OCI-M1 (cell line): ENCODE data around the gene MCRS1.

ENCODE experiments used
- DNase-seq: peaks from one replicate; lab custom pipeline; 2025; lab: John Stamatoyannopoulos, UW

The MCRS1 gene

GRCh38 chr12:49582201-49582600, 14.3 kb upstream of the MCRS1 start:
- no peak for DNase-seq

DNA sequence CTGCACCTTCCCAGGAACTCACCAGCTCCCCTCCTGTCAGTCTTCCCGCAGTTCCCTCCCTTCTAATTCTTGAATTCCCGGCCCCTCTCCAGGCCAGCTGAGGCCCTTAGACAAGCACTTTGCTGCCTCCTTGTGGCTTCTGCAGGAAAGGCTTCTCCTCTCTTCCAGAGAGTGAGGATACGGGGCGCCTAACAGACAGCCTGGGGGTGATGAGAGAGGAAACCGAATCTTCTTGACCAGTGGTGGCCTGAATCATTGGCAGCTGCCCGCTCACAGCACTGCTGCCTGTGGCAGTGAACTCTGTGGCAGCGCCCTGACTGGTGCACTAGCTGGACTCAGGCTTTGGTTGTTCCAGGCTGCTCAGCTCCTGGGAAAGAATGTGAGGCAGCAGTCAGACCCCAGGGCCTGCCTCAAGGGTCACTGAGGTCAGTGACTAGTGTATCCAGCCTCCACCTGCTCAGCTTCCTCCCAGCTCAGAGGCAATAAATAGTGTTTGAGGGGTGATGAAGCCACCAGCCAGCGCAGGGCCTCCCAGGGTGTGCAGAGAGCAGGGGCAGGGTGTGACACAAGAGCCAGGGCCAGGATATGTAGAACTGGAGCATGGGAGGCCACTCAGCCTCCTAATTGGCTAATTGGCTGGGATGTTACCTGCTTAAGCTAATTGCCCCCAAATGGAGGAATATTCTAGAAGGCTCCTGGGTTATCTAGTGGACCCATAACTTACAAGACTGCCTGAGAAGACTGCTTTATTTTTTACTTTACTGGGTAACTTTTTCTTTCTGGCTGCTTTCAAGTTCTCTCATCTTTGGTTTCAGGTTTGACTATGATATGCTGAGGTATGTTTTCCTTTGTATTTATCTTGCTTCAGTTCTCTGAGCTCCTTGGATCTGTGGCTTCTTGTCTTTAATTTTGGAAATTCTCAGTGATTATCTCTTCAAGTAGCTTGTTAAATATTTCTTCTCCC, 12.9 kb upstream of the MCRS1 start:
- DNase-seq: peak; percentile 68

DNA sequence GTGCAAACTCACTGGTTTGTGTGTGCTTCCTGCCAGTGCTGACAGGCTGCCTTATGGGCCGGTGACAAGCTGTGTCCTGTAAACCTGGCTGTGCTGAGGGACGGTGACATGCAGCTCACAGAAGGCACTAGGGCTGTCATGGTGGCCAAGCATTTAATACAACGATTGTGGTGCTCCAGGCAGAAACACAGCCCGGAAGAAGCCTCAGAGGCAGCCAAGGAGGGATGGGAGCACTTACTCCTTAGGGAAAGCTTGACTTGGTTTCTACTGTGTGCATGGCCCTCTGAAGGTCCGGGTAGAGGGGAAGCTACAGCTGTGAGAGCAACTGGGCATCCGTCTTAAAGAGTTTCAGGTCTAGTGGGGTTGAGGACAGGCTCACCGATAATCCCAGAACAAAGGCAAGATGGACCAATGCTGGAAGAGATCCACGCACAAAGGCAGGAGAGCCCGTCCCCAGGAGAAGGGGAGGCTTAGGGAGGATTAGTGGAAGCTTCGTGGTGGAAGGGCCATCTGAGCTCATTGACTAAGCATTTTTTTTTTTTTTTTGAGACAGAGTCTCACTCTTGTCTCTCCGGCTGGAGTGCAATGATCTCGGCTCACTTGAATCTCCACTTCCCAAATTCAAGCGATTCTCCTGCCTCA, 10.7 kb upstream of the MCRS1 start:
- no peak for DNase-seq

- DNase-seq: no peak
Measured at GRCh38 chr12:49577589-49578315, 9.8 kb upstream of the MCRS1 start.

- peak; percentile 61 for DNase-seq
Measured at GRCh38 chr12:49568442-49569162, 660 bp upstream of the MCRS1 start.

- no peak for DNase-seq
Measured at GRCh38 chr12:49567302-49567610, 686 bp downstream of the MCRS1 start.

DNA sequence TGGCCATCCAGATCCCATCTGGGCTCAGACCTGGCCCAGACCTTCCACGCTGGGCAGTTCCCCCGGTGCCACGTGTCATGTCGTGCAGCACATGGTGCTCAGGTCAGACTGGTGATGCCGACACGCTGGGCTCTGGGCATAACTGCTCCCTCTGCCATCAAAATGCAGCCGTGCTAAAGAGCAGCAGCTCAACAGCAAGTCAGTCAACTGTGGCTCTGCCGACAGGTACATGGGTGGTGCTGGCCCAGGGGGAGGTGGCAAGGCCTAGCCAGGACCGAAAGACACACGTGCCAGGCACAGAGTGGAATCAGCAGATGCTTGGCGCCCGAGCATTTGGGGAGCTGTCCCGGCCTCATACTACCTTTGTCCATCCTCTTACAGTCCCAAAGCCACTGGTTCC, 1.6 kb downstream of the MCRS1 start:
- no peak for DNase-seq

DNA sequence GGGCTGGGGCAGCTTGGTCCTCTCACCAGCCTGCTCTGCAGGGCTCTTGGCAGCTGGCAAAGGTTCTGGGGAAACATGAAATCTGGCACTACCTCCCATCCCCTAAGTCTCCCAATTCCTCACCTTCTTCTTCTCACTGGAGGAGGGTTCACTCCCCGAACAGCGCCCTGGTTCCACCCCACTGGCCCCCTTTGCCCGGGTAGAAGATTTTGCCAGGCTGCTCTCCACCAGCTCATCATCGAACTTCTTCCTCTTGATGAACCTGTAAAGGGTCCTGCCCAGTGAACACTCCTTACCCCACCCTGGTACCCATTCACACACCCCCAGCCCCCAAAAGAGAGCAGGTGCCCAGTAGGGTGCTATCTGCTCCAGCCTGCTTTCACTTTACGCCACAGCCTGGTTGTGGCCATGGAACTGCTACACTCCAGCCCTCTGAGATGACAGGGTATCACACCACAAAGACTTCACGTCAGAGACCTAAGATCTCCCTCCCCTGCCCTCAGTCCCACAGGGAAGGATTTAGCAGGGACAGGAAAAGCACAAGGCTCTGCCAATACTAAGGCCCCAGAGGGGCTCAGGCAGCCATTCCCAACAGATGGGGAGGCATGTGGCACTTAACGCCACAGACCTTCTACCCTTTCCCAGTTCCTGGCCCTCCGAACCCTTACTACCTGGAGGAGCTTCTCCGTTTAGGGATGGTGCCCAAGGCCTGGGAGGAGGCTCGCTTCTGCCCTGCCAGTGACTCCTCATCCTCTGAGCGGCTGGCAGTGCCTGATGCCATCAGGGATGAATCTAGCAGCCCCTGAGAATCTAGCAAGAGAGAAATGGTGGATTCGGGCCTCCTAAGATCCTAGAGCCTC, 2.3 kb downstream of the MCRS1 start:
- no peak for DNase-seq

DNA sequence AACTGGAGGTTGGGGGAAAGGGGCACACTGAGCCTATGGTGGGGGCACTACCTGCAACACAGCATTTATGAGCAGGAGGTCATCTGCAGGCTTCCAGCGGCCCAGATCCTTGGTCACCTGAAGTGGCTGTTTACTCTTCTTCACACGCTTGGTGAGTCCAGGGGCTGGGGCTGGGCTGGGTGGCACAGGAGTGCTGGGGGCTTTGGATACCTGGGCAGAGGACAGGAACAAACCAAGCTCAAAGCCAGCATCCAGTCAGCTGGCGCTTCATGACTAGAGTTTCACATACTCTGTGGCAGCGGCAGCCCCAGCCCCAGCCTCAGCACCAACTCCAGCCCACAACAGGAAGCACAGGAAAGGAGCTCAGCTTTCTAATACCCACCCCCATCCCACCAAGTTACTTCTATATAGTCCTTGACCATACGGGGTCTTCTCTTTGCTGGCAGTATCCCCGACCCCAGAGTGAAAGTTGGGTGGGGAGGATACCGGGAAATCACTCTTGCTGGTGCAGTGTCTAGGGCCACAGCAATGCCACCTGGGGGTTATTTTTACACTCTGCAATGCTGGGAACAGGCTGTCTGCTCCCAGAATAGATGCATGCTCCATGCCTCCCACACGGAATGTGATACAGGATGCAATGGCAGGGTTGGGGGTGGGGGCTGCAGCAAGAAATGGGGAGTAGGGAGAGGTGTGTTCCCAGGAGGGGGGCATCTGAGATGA, 3.1 kb downstream of the MCRS1 start:
- DNase-seq: no peak

- no peak for DNase-seq
Measured at GRCh38 chr12:49563951-49564685, 3.8 kb downstream of the MCRS1 start.

DNA sequence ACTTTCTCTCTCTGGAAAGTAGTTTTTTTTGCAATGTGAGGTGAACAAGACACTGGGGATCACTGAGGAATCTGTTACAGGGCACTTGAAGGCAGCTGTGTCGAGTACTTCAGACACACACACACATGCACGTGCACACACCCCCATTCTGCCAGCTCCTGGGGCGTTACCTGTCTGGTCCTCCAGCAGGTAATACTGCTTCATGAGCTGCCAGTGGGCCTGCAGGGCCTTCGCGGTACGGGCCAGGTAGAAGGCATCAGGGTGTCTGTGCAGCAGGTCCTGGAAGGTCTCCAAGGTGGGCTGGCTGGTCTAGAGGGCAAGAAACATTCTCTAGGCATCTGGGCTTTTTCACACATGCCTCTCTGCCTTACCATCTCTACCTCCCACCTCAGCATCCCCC, 5.1 kb downstream of the MCRS1 start:
- DNase-seq: no peak

DNA sequence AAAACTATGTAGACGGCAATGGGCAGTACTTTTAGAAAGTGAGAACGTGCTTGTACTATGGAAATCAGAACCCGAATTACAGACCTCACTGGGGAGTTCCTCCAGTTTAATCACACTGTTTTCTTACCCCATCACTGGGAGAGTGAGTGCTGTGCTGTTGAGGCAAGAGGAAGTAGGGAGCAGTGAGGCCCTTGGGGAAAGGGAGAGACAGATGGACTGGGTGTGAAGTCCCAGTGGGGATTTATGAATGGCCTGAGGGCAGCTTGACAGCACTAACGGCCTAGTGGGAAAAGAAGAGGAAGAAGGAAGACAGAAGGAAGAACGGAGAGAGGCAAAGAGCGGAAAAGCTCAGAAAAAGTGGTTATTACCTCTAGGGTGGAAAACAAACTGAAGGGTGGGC, 5.7 kb downstream of the MCRS1 start:
- DNase-seq: no peak

- no peak for DNase-seq
Measured at GRCh38 chr12:49560695-49561094, 7.2 kb downstream of the MCRS1 start.

DNA sequence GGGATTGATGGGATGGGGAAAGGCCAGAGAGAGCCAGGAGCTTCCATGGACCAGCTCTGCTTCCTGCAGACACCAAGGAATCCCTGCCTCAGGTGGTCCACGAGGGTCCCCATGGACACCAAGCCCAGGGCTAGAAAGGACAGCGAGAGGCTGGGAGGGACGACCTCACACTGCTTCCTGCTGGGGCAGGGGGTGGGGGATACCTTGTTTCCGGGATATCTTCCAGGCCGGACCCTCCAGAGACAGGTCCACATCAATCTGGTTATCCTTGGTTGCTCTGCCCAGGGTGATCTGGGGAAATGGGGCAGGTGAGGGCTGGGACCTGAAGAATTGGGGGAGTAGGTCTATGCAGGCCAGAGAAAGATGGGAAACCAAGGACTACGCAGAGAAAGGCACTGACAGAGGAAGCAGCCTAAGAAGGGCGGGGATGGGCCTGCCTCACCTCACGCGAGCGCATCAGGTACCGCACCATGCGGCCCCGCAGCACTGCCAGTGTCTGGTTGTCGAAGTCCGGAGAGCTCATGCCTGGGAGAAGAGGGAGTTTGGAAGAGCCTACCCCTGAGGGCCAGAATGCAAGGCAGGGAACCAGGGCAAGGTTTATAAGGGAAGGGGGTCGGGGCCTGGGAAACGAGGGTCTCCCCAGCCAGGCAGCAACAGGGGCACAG, 8.8 kb downstream of the MCRS1 start:
- DNase-seq: no peak

DNA sequence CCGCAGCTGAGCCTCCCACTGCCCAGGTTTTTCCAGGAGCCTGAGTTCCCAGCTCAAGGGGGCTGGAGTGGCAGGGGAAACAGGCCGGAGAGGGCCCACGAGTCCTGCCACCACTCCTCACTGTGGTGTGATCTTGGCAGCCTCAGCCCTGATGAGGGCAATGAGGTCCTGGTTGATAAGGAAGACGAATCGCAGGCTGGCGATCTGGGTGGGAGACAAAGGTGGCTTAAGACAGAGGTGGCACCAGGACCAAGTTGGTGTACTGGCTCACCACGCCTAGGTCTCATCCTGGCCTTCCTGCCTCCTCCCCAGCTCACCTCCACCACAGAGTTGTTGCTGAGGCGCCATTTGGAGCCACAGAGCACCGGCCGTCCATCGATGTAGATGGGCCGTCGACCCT, 9.4 kb downstream of the MCRS1 start:
- no peak for DNase-seq

GRCh38 chr12:49557917-49558215, 10.1 kb downstream of the MCRS1 start:
- DNase-seq: no peak

DNA sequence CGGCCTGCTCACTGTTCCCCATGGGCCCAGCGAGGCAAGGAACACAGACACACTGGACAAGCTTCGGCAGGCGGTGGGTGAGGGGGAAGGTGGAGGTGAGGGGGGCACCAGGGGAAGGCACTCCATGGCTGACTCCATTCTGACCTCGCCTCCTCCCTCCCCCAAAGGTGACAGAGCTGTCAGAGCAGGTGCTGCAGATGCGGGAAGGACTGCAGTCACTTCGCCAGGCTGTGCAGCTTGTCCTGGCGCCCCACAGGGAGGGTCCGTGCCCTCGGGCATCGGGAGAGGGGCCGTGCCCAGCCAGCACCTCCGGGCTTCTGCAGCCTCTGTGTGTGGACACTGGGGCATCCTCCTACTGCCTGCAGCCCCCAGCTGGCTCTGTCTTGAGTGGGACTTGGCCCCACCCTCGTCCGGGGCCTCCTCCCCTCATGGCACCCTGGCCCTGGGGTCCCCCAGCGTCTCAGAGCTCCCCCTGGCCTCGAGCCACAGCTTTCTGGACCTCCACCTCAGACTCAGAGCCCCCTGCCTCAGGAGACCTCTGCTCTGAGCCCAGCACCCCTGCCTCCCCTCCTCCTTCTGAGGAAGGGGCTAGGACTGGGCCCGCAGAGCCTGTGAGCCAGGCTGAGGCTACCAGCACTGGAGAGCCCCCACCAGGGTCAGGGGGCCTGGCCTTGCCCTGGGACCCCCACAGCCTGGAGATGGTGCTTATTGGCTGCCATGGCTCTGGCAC, 10.6 kb downstream of the MCRS1 start:
- no peak for DNase-seq

DNA sequence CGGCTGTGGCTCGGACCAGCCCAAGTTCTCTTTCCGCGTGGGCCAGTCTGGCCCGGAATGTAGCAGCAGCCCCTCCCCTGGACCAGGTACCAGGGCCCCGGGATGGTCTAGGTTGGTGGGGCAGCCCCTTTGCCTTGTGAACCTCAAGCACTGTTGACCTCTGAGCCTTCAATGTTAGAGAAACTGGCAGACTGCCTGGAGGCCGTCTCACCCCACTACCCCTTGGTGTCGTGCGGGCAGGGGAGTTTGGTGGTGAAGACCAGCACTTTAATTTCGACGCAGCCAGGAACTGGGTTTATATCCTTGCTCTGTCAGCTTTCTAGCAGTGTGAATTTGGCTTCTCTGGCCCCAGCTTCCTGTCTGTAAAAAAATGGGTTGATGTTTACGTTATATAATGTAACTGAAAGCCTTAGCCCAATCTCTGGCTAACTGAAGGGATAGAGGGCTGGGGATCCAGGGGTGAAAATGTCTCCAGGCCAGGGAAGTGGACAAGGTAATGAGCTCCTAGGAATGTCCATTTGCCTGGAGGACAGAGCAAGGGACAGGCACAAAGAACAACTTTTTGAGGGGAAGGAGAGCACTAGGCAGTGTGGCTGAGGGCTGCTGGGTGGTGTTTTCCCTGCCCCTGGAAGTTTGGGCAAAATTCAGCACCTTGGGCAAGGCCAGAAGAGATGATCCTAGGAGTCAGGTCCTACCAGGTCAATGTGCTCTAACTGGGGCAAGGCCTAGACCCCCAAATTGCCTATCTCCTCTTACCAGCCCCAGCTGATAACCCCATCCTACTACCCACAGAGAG, 11.4 kb downstream of the MCRS1 start:
- DNase-seq: no peak
